GM18526 (cell line): ENCODE measurements around the gene NACC1.

Experiments used
- POLR2A ChIP-seq: IDR thresholded peaks from 3 replicates; pipeline ENCODE4 v1.6.1; 2011; ENCODE audit not compliant: insufficient read length; ENCODE audit errors: extremely low read depth

NACC1 gene

DNA sequence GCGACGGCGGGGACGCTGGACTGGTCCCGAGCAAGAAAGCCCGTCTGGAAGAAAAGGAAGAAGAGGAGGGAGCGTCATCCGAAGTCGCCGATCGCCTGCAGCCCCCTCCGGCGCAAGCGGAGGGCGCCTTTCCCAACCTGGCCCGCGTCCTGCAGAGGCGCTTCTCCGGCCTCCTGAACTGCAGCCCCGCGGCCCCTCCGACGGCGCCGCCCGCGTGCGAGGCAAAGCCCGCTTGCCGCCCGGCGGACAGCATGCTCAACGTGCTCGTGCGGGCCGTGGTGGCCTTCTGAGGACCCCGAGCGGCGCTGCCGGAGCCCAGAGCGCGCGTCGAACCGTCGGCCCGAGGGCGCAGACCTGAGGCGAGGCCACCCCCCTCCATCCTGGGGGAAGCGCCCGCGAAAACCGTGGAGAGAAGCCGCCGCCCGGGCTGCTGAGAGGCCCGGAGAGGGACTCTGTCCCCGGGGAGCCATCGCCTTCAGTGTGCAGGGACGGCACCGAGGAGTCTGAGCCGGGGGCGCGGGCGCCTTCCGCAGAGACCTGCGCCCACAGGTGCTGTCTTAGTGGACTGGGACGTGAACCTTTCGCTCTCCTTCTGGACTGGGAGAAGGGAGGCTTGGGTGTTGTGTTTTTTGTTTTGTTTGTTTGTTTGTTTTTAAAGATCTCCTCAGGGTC is 35.6 kb downstream of the NACC1 start:
- TF ChIP-seq POLR2A: no peak

DNA sequence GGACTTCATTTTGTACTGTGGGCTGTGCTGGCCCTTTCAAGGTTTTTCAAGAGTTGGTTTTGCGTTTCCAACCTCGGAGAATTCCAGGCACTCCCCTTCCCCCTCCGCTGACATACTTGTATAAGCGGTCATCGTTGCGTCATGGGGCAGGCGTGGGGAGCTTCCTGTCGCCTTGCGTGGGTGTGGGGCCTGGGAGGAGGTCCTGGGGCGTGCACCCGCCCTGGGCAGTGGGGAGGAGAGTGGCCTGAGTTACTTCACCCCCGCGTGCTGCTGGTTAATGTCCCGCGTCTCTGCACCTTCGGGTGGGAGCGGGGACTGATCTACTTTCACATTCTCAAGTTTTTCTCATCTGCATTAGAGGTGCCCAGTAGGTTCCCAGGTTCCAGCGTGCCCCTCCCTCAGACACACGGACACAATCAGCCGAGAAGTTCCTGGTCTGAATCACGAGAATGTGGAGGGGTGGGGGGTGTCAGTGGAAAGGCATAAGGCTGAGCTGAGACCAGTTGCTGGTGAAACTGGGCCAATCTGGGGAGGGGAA is 36.2 kb downstream of the NACC1 start:
- TF ChIP-seq POLR2A: peak; percentile 49

DNA sequence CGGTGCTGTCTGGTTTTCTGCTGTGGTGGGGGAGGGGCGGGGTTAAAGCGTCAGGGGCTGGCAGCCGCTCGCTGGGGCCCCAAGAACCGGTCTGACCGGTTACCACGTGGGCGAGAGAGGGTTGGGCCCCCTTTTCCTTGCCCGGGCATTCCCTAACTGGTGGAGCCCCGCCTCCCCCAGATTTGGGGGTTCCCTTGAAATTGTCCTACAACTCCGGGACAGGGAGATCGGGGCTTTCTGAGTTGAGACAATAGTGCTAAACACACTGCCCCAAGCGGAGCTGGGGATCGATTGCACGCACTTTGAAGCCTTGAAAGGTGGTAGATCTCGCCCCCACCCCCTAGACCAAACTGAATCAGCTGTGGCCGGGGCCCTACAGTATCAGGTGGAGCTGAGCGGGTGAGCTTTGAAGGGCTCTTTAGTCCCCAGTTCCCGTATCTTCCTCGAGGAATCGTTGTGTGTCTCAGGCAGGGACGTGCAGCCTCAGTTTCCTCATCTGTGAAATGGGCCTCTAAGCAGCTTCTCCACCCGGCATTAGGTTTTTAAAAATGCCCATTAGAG is 36.9 kb downstream of the NACC1 start:
- TF ChIP-seq POLR2A: no peak

DNA sequence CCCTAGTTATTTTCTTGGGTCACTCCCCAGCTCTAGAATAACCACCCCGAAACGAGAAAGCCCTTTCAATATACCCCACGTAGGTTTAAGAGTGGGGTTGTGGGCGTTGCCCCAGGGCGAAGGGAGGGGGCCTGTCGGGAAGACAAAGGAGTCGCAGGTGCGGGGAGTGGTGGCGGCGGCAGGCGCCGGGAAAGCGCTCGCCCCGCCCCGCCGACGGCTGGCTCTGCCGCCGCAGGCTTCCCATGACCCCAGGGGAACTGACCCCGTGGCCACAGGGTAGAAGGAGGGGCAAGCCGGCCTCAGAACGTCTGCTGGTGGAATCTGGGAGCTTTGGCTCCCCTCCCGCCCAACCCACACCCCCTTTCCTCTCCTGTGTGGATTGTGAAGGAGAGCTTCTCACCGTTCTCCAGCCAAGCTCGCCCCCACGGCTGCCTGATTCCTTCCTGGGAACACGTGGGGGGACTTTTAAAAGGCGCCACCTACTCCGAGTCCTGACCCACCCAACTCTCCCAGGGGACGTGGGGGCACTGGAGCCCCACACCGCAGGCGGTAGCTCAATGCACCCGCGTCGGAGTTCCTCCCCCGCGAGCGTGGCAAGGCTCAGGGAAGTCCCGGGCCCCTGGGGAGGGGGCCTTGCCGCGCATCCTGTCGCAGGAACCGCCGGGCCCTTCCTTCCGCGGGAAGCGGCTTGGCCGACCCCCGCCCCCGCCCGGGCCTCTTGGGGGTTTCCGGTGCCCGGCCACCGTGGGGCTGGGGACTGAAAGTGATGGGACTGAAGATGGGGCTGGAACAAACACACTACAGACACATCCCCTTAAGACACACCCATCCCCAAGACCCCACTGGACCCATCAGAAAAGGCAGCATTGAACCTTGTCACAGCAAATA is 37.7 kb downstream of the NACC1 start:
- peak; percentile 52 for TF ChIP-seq POLR2A

DNA sequence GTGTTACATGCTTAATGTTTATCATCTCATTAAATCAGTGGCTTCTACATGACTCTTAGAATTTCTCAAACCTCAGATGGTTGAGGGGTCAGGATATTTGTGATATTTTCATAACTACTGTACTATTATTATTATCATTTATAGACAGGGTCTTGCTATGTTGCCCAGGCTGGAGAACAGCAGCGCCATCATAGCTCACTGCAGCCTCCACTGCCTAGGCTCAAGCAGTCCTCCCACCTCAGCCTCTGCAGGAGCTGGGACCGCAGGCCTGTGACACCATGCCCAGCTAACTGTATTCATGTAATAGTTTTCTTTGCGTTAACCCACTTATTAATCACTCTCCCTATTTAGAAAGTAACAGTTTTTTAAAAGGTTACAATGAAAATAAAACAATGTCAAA is 41.6 kb downstream of the NACC1 start:
- TF ChIP-seq POLR2A: no peak

DNA sequence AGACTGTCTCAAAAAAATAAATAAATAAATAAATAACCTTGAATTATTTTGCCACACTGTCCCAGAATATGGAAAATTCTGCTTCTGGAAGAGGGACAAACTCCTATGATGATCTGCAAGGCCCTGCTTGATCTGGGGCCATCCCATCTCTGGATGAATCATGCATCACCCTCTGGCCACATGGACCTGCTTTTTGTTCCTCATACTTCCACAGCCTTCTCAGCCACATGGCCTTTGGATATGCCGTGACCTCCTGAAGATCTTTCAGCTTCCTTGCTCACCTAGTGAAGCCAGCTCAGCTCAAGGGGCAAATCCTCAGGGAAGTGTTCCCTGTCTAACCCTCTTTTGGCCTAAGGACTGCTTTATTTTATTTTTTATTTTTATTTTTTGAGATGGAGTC is 42.5 kb downstream of the NACC1 start:
- no peak for TF ChIP-seq POLR2A

DNA sequence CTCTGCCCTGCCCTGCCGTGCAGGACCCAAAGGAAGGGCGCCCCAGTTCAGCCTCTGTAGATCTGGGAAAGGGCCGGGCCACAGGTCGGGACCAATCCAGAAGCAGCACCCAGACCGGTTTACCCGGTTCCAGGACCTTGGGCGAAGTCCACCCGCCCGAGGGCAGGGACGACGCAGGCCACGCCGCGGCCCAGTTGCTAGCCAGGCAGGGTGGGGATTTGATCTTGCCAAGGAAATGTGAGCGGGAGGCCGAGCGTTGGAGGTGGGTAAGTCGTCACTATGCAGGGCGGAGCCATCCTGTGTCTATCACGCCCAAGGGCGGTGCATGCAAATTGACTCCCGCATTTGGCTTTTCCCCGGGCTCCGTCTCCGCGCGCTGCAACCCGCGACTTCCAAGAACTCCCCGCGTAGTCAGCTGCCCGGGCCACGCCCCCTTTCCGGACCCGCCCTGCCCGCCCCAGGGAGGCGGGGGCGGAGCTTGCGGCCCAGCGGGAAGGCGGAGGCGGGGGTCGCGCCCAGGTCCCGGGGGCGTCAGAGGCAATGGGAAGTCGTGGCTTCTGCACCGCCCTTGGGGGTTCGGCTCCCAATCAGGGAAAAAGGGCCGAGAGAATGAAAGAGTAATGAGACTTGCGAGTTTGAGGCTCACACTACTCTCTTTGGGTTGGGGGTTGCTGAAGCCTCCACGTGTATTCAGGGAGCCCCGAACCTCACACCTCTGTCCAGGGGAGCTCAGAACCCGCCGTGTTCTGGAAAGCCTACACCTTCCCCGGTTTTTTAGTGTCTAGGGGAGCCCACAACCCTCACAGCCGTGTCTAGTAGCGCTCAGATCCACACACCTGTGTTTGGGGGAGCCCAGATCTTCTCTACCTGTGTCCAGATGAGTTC is 44.9 kb downstream of the NACC1 start:
- peak; percentile 81 for TF ChIP-seq POLR2A

DNA sequence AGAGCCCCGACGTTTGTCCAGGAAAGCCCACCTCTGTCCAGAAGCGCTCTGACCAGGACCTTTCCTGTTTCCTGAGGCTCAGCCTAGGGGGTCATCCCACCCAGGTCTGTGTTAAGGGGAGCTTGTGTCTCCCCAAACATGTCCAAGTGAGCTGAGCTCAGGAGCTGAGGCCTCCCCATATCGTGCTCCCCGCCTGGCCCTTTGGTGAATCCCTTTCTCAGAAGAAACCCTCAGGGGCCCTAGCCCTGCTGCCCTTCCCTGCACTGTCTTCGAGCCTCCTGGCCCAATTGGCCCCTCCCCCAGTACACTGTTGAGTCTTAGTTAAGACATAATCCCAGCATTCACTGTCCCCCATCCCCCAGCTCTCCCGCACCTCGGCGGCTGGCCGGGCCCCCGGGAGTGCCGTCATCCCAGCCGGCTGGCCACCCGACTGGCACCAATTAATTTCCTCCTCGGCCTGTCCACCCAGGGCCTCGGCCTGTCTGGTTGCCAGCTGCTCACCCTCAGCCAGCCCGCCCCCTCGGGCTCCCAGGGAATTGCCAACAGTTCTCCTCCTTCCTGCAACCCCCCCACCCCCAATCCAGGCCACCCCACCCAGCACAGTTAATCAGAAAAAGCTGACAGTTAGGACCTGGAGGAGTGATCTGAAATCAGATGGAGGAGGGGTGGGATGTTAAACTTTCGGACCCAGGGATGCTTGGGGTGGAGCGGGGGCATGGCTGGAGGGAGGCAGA is 45.7 kb downstream of the NACC1 start:
- no peak for TF ChIP-seq POLR2A

DNA sequence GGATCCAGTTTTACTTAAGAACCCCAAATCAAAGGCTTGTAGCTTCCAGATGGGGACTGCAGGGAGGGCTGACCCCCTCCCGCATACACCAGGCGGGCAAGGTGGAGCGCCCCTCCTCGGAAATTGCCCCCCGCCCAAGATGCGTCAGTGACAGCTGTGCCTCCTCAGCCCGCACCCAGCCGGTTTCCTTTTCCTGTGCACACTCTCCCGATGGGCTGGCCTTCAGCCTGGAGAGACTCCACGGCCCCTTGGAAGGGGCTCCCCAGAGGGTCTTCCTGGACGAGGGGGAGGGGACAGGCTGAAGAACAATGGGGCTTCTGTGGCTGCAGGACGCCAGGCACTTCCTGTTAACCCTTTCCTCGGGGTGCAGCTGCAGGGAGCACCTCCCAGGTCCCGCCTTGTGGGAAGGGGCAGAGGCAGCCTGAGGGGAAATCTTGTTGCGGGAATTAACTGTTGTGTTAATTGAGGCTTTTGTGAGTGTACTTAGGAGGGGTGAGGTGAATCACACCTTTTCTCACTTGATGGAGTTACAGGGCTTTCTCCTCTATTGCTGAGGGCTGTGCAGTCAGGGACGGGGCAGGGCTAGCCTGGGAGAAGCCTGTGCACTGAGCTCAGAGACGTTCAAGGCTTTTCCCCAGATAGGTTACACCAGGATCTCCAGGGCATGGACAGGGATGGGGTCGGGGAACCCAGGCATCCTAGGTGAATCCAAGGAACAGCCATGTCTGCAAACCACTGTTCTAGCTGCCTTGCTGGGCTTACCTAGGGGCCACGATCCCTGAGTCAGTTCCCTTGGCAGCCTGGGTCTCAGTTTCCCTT is 46.5 kb downstream of the NACC1 start:
- no peak for TF ChIP-seq POLR2A

DNA sequence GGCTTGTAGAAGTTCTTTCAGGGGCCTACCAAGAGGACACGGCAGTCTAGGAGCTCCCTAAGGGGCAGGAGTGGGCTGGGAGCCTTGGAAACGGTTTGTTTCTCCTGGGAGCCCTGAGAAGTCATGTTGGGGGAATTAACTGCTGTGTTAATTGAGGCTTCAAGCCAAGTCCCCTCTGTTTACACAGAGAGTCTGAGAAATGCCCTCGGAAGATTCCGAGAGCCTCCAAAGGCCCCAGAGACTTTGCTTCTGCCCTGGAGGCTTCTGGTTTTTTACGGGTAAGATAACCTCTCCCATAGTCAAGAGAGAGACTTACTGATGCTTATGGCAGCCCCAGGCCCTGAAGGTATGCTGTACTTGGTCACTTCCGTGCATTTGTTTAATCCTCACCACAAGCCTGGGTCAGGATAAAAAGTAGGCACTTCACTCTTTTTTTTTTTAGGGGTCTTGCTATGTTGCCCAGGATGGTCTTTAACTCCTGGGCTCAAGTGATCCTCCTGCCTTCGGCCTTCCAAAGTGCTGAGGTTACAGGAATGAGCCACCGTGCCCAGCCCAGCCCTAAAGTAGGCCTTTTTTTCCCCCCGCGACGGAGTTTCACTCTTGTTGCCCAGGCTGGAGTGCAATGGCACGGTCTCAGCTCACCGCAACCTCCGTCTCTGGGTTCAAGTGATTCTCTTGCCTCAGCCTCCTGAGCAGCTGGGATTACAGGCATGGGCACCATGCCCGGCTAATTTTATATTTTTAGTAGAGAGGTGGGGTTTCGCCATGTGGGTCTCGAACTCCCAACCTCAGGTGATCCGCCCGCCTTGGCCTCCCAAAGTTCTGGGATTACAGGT is 47.3 kb downstream of the NACC1 start:
- TF ChIP-seq POLR2A: no peak

DNA sequence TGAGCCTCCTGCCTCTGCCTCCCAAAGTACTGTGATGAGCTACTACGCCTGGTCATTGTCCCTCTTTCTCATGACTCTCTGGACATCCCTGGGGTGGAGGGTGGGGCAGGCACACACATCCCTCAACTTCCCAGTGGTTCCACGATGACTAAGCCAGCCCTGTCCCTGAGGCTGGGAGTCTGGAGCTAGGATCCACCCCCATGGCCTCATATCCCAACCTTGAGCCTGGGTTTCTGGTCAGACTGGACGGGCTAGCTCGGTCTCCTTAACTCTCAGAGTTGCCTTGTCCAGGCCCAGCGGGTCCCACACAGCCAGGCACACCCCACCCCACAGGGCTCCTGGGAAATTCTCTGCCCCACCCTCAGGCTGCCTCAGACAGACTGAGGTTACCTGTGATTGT is 51.7 kb downstream of the NACC1 start:
- no peak for TF ChIP-seq POLR2A

DNA sequence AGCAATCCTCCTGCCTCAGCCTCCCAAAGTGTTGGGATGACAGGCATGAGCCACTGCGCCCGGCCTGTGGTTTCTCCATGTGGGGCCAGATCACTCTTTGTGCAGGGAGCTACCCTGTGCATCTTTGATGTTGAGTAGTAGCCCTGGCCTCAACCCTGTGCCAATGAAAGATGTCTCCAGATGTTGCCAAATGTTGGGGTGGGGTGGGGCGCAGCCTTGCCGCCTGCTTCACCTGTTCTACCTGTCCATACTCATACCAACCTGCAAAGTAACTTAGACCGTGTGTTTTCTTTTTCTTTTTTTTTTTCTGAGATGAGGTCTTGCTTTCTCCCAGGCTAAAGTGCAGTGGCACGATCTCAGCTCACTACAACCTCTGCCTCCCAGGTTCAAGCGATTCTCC is 53.1 kb downstream of the NACC1 start:
- no peak for TF ChIP-seq POLR2A
